BE2C (cell line): ENCODE measurements around the gene LAMC1.

Source experiments
- DNase-seq: peaks from one replicate; pipeline ENCODE4 v3.0.0-alpha.2; 2020
- H3K27me3 ChIP-seq: fragments of 250-450 bp; sonication (Bioruptor Pico); 2 replicates; pipeline ENCODE4 v1.5.1; 2020; ENCODE audit warnings: mild to moderate bottlenecking
- H3K36me3 ChIP-seq: fragments of 250-450 bp; sonication (Bioruptor Pico); 2 replicates; pipeline ENCODE4 v1.5.1; 2020; ENCODE audit warnings: mild to moderate bottlenecking
- H3K4me1 ChIP-seq: fragments of 250-450 bp; sonication (Bioruptor Pico); 2 replicates; pipeline ENCODE4 v1.5.1; 2020
- H3K4me3 ChIP-seq: 2 replicates; pipeline ENCODE4 v1.5.1; 2011; ENCODE audit warnings: low read depth, low read length
- H3K9me3 ChIP-seq: fragments of 250-450 bp; sonication (Bioruptor Pico); 2 replicates; pipeline ENCODE4 v1.5.1; 2020
- CTCF ChIP-seq: IDR thresholded peaks from 2 replicates; pipeline ENCODE4 v1.5.1; 2012; ENCODE audit warnings: mild to moderate bottlenecking, low read depth, low read length

Gene LAMC1

GRCh38 chr1:183106746-183107145 lies 83.5 kb downstream of the LAMC1 start:
- TF ChIP-seq CTCF = no peak
- H3K36me3 ChIP-seq = peaks cover 8% of the 10 kb centered on the region

GRCh38 chr1:183110326-183110880 lies 87.2 kb downstream of the LAMC1 start:
- H3K36me3 ChIP-seq = peaks cover 14% of the 10 kb centered on the region
- no peaks in the 10 kb centered on the region for H3K4me1 ChIP-seq
- H3K4me3 ChIP-seq = no peak overlapping the region
- no peak for TF ChIP-seq CTCF
- DNase-seq = no peak
- H3K9me3 ChIP-seq = no peaks in the 10 kb centered on the region
- H3K27me3 ChIP-seq = no peaks in the 10 kb centered on the region

More at GRCh38 chr1:183106746-183107145, 83.5 kb downstream of the LAMC1 start:
- no peak for DNase-seq
- Histone ChIP-seq H3K4me3 (no peak overlapping the region), H3K4me1 (no peaks in the 10 kb centered on the region), H3K27me3 (no peaks in the 10 kb centered on the region), H3K9me3 (no peaks in the 10 kb centered on the region)

- no peaks in the 10 kb centered on the region for H3K4me1 ChIP-seq
- peaks cover 37% of the 10 kb centered on the region for H3K36me3 ChIP-seq
- H3K9me3 ChIP-seq = no peaks in the 10 kb centered on the region
- no peaks in the 10 kb centered on the region for H3K27me3 ChIP-seq
- DNase-seq = no peak
- H3K4me3 ChIP-seq = no peak overlapping the region
- no peak for TF ChIP-seq CTCF
Observed at GRCh38 chr1:183114441-183114840, 91.2 kb downstream of the LAMC1 start.

- no peak for DNase-seq
Observed at GRCh38 chr1:183116416-183116815, 93.2 kb downstream of the LAMC1 start.

GRCh38 chr1:183121609-183122008 lies 98.4 kb downstream of the LAMC1 start:
- TF ChIP-seq CTCF = no peak
- Histone ChIP-seq H3K27me3 (no peaks in the 10 kb centered on the region), H3K9me3 (no peaks in the 10 kb centered on the region), H3K4me3 (no peak overlapping the region), H3K36me3 (peaks cover 71% of the 10 kb centered on the region), H3K4me1 (no peaks in the 10 kb centered on the region)
- no peak for DNase-seq

More at GRCh38 chr1:183116416-183116815, 93.2 kb downstream of the LAMC1 start:
- H3K4me1 ChIP-seq = no peaks in the 10 kb centered on the region
- no peaks in the 10 kb centered on the region for H3K9me3 ChIP-seq
- H3K27me3 ChIP-seq = no peaks in the 10 kb centered on the region
- no peak for TF ChIP-seq CTCF
- H3K36me3 ChIP-seq = peaks cover 45% of the 10 kb centered on the region
- H3K4me3 ChIP-seq = no peak overlapping the region

- Histone ChIP-seq H3K27me3 (no peaks in the 10 kb centered on the region), H3K36me3 (peaks cover 72% of the 10 kb centered on the region), H3K4me1 (no peaks in the 10 kb centered on the region), H3K9me3 (no peaks in the 10 kb centered on the region), H3K4me3 (no peak overlapping the region)
- TF ChIP-seq CTCF = no peak
- DNase-seq = peak; percentile 24
Observed at GRCh38 chr1:183124259-183124658, 101.0 kb downstream of the LAMC1 start.
